Activated CD8-positive, alpha-beta T cell treated with anti-CD3 and anti-CD28 coated beads, Interleukin-2, amount 10 ng/mL, durations not matched to agents 7 days and 5 days (primary cell): ENCODE measurements around the gene SIX2. TPM values are rescaled to one million over a fixed set of nuclear protein-coding genes. Genes with fewer than 3 reads are reported as not detected.

ENCODE experiments used
- ATAC-seq: fragments of 150-1000 bp; cut with Tn5 transposase; one replicate; pipeline ENCODE4 v1.10.0; 2021; ENCODE audit warnings: moderate library complexity
- CTCF ChIA-PET: fragments of 350-600 bp; sonication (Branson Sonifier 250); formaldehyde crosslinking; loops from one replicate; lab custom pipeline; 2021; ENCODE audit warnings: antibody characterized with exemption; lab: Charles Lee
- POLR2A ChIA-PET: fragments of 350-600 bp; sonication (Branson Sonifier 250); formaldehyde crosslinking; loops from one replicate; lab custom pipeline; 2021; ENCODE audit warnings: antibody characterized with exemption; lab: Charles Lee
- DNase-seq: peaks from one replicate; pipeline ENCODE4 v3.0.0-alpha.2; 2020
- H3K27ac Mint-ChIP-seq: one replicate; pipeline ENCODE4 v1.8.0; 2021; ENCODE audit warnings: mild to moderate bottlenecking, mixed read lengths
- H3K27me3 Mint-ChIP-seq: one replicate; pipeline ENCODE4 v1.8.0; 2021; ENCODE audit warnings: low read depth, mixed read lengths
- H3K36me3 Mint-ChIP-seq: one replicate; pipeline ENCODE4 v1.8.0; 2021; ENCODE audit warnings: low read depth, mixed read lengths
- H3K4me1 Mint-ChIP-seq: one replicate; pipeline ENCODE4 v1.8.0; 2021; ENCODE audit warnings: low read depth, mixed read lengths
- H3K4me3 Mint-ChIP-seq: one replicate; pipeline ENCODE4 v1.8.0; 2021; ENCODE audit warnings: mild to moderate bottlenecking, mixed read lengths
- H3K9me3 Mint-ChIP-seq: one replicate; pipeline ENCODE4 v1.8.0; 2022; ENCODE audit warnings: mixed read lengths; ENCODE audit not compliant: insufficient read depth
- total RNA-seq, 2 experiments: library from RNA; stranded (reverse); gene quantifications; one replicate each; pipeline ENCODE4 v1.2.3, GENCODE V29; 2021

SIX2 gene
- total RNA-seq, 2 experiments from 2014 or later, result not detected

- peaks cover 47% of the 10 kb centered on the region for H3K27me3 Mint-ChIP-seq
- DNase-seq (no peak), ATAC-seq (no peak)
- H3K27ac Mint-ChIP-seq, result no peak overlapping the region
- no peaks in the 10 kb centered on the region for H3K9me3 Mint-ChIP-seq
- CTCF ChIA-PET, result interaction anchor here (0.6 to 5.9 kb wide), 4 partner anchors 398 to 712 kb away, joined by 3 to 76 read pairs (median 22); no protein-coding TSS in a partner anchor
- H3K4me1 Mint-ChIP-seq, result peaks cover 17% of the 10 kb centered on the region
- POLR2A ChIA-PET, result no interaction called here
- no peaks in the 10 kb centered on the region for H3K36me3 Mint-ChIP-seq
- H3K4me3 Mint-ChIP-seq, result no peak overlapping the region
Measured at GRCh38 chr2:44957656-44958327, 51.5 kb downstream of the SIX2 start.

- ChIA-PET POLR2A (no interaction called here), CTCF (interaction anchor here (0.8 to 5.9 kb wide), 17 partner anchors 14 to 913 kb away, joined by 3 to 76 read pairs (median 4); no protein-coding TSS in a partner anchor)
- Mint-ChIP-seq H3K27ac (no peak overlapping the region), H3K27me3 (peaks cover 53% of the 10 kb centered on the region), H3K4me1 (peaks cover 22% of the 10 kb centered on the region), H3K9me3 (no peaks in the 10 kb centered on the region), H3K4me3 (no peak overlapping the region), H3K36me3 (no peaks in the 10 kb centered on the region)
- ATAC-seq (no peak), DNase-seq (no peak)
Measured at GRCh38 chr2:44956843-44957242, 52.4 kb downstream of the SIX2 start.

GRCh38 chr2:44955593-44956392 is 53.5 kb downstream of the SIX2 start:
- peak; percentile 86 for ATAC-seq
- Mint-ChIP-seq H3K9me3 (no peaks in the 10 kb centered on the region), H3K4me3 (peak overlapping the region; percentile 9), H3K27ac (no peak overlapping the region), H3K27me3 (peaks cover 59% of the 10 kb centered on the region), H3K4me1 (peaks cover 22% of the 10 kb centered on the region), H3K36me3 (no peaks in the 10 kb centered on the region)
- peak; percentile 81 for DNase-seq
- ChIA-PET CTCF (interaction anchor here (0.6 to 5.9 kb wide), 37 partner anchors 8 to 912 kb away, joined by 3 to 76 read pairs (median 3); partner anchors contain the start of genes CAMKMT and PREPL), POLR2A (no interaction called here)

Other genes with a start within 250 kb of the SIX2 start
- under 1 TPM in 1 of 2 experiments, not detected in 1; 0.10 TPM for gene SIX3, start 67.8 kb downstream of the SIX2 start, total RNA-seq